Measurements from ENCODE around the gene ZNF205.
A peak's percentile ranks its signal among the peaks of the same experiment; 100 is the strongest.

Gene ZNF205

DNA sequence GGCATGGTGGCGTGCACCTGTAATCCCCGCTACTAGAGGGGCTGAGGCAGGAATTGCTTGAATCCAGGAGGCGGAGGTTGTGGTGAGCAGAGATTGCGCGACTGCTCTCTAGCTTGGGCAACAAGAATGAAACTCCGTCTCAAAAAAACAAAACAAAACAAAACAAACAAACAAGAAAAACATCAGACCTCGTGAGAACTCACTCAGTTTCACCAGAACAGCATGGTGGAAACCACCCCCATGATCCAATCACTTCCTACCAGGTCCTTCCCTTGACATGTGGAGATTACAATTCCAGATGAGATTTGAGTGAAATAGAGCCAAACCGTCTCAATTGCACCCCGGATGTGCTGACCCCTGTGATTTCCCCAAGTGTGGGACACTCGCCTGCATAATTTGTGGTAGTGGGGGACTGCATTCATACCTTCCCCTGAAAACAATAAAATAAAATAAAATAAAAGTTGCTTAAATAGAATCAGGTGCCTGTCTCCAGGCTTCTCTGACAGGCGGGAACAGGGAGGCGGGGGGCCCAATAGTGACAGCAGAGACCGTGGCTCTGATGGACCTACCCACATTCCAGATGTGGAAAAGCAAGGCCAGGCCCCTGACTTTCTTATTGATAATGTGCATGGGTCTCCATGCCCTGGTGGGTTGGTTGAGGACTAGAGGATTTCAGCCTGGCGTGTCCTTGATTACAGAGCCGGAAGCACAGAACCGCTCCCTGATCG, 26.4 kb upstream of the ZNF205 start:
- DNase-seq = no peak

DNA sequence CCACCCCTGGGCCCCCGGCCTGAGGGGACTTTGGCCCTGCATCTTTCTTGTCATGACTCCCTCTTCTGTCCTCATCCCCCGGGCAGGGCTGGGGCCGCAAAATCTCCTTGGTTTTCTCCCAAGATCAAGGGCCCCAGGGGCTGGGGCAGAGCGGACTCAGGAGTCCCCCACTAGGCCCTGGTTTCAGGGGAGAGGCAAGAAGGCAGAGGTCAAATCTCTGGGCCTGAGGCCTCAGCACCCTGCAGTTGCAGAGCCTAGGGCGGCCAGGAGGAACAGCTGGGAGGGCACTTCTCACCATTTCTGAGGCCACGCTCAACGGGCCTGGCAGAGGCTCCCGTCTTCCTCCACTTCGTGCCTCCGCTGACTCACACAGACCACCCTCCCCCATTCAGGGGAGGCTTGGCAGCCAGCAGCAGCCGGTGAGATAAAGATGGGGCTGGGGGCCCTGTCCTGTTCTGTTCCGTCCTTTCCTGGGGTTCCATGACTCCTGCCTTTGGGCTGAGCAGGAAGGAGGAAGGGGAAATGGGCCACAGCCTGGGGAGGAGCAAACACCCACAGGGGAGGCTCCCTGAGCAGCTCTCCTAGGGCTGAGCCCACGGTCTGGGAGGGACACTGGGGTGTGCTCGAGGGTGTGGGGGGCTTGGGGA, 25.7 kb upstream of the ZNF205 start:
- DNase-seq = peak; percentile 40

DNA sequence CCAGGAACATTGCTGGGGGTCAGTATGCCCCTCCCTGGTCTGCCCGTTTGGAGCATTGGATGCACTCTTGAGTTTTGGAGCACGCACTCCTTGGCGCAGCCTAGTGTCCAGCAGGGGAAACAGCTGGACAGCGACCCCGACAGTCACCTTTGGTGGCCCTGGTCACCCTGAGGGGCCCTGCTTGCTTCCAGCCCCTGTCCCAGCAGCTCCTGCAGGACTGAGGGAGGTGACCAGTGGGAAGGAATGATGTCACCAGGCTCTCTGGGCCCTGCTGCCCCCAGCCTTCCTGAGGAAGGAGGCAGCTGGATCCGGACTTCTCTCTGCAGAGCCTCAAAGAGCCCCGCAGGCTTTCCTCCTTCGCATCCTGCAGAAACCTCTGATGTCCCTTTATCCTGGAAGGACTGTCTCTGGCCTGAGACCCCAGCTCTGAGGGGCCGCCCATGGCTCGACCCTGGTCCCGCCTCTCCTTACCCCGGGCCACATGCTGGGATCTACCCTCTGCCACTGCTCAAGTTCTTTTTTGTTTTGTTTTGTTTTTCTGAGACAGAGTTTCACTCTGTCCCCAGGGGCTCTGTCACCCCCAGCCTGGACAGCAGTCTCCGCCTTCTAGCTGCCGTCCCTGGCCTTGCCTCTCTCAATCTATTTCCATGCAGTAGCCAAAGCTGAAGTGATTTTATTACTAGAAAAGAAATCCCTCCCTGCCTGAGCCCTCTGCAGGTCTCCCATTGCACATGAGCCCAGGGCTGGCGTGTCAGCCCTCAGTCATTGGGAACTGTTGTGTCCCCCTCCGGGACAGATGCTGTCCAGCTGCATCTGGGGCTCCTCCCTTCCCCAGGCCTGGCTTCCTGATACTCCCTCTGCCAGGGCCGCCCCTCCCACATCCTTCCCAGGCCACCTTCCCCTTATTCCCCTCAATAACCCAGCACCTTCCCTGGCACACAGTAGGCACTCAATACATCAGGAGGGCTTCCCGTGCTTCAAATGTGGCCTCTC, 24.8 kb upstream of the ZNF205 start:
- DNase-seq = peak; percentile 68

DNA sequence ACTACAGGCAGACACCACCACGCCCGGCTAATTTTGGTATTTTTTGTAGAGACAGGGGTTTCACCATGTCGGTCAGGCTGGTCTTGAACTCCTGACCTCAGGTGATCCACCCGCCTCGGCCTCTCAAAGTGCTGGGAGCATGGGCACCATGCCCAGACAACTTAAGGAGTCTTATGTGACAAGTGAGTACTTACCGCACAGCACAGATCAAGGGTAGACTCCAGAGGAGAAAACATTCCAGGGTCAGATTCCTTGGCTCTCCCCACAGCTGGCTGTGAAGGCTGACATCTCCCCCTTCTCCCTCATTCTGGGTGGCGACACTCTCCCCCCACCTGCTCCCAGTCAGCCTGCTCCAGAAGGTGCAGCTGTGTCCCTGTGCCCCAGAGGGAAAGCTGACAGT, 23.9 kb upstream of the ZNF205 start:
- no peak for DNase-seq

DNA sequence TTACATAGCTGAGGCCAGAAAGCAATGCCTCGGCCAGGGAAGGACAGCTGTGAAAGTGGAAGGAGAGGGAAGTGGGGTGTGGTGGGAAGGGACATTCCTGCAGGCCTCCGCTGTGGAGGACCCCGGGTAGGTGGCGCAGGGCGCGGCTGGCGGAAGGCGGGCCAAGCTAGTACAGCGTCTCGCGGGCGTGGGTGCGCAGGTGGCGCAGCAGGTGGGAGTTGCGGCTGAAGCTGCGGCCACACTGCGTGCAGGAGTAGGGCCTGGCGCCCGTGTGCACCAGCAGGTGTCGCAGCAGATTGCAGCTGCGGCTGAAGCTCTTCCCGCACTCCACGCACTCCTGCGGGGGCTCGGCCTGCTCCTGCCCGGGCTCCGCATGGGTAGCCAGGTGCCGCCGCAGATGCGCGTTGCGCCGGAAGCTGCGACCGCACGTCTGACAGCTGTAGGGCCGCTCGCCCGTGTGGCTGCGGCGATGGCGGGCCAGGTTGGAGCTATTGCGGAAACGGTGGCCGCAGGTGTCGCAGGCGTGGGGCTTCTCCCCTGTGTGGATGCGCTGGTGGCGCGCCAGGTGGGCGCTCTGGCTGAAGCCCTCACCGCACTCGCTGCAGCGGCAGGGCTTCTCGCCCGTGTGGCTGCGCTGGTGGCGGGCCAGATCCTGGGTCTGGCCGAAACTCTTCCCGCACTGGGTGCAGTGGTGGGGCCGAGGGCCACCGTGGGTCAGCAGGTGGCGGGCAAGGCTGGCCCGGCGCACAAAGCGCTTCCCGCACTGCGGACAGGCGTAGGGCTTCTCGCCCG, 23.3 kb upstream of the ZNF205 start:
- no peak for DNase-seq

DNA sequence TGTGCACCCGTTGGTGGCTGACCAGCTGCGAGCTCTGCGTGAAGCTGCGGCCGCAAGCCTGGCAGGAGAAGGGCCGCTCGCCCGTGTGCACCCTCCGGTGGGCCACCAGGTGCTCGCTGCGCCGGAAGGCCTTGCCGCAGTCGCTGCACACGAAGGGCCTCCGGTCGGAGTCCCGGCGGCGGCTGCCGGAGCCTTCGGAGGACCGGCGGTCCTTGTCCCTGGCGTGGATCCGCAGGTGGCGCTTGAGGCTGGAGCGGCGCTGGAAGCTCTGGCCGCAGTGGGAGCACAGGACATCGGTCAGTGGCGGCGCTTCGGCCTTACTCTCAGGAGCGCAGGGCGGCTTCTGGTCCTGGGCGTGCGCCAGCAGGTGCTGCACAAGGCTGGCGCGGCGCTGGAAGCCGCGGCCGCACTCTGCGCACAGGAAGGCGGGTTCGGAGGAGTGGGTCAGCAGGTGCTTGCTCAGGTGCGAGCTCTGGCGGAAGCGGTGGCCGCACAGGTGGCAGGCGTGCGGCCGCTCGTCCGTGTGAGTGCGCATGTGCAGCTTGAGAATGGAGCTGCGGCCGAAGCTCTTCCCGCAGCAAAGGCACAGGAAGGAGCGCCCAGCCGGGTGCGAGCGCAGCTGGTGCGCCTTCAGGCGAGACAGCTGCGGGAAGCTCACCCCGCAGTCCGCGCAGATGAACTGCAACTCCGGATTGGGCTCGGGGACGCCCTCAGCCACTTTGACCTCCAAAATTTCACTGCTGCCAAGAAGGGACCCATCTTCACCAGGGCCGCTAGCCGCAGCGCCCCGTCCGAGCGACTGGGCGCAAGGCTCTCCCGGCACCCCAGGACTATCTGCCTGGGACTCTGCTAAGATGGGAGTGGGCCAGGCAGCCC, 22.4 kb upstream of the ZNF205 start:
- no peak for DNase-seq

DNA sequence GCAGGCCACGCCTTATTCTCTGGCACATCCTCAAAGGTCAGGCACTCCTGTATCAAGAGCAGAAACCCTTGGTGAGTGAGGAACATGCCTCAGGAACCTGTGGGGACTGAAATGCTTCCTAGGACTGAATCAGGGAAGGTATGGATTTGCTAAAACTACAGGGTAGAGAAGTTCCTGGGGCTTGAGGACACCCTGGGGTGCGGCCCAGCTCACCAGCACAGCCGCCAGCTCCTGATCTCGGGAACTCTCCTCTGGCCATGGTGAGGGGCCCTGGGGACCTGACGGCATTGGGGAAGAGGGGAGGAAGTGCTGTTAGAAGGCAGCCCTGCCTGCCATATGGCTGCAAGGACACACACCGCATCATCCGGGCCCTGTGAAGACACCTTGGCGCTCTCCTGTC, 20.8 kb upstream of the ZNF205 start:
- DNase-seq = no peak

DNA sequence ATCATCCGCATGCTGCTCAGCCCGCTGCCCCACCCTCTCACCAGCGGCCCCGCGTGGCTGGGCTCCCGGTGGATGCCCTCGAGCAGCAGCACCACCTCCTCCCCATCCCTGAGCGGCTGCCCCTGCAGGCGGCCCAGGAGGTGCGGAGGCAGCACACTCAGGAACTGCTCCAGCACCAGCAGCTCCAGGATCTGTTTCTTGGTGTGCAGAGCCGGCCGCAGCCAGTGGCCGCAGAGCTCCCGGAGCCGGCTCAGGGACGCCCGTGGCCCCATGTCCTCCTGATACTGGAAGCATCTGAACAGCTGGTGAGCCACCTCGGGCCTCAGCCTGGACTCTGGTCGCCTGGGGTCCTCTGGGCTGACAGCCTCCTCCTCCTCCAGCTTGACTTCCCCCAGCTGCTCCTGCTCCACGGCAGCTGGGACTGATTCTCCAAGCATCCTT, 19.9 kb upstream of the ZNF205 start:
- DNase-seq = no peak

DNA sequence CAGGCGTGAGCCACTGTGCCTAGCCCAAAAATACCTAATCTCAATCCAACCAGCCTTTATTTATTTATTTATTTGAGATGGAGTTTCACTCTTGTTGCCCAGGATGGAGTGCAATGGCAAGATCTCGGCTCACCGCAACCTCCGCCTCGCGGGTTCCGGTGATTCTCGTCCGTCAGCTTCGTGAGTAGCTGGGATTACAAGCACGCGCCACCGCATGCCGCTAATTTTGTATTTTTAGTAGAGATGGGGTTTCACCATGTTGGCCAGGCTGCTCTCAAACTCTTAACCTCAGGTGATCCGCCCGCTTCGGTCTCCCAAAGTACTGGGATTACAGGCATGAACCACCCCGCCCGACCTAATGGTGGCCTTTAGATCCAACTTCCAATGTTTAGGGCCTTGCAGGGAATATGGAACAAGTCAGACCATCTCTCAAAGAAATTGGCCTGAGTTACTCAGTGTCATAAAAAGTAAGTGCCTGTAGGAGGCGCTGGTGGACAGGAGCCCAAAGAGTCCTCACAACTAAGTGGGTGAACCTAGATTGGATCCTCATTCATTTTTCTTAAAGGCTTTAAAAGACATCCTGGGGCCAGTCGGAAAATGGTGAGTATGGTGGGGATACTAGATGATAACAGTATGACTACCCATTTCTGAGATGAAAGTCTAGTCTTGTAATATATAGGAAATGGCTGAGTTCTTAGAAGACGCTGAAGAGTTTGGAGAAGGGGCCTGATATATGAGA, 17.9 kb upstream of the ZNF205 start:
- peak; percentile 42 for DNase-seq

DNA sequence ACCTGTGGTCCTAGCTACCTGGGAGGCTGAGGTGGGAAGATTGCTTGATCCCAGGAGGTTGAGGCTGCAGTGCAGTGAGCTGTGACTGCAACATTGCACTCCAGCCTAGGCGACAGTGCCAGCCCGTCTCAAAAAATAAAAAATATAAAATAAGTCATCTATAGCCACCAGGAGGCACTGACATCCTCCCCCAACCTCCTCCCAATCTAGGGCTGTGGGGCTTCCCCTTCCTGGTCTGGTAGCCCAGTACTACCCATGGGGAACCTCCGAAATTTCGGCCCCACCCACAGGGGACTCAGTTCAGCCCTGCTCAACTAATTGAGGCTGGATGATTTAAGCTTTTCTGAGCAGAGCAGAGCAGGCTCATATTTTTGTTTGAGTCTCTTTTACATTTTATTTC, 16.5 kb upstream of the ZNF205 start:
- peak; percentile 44 for DNase-seq

DNA sequence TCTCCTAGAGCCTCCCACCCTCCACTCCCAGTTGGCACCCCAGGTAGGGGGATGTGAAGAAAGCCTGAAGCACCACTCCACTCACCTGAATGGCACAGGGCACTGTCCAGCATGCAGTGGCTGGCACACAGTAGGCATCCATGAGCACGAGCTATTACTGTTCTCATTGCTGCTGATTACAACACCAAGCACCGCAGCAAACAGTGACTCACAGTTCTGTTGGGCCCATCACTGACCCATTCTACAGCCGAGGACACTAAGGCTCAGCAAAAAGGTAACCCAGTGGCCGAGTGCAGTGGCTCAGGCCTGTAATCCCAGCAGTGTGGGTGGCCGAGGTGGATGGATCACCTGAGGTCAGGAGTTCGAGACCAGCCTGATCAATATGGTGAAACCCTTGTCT, 16.0 kb upstream of the ZNF205 start:
- no peak for DNase-seq

DNA sequence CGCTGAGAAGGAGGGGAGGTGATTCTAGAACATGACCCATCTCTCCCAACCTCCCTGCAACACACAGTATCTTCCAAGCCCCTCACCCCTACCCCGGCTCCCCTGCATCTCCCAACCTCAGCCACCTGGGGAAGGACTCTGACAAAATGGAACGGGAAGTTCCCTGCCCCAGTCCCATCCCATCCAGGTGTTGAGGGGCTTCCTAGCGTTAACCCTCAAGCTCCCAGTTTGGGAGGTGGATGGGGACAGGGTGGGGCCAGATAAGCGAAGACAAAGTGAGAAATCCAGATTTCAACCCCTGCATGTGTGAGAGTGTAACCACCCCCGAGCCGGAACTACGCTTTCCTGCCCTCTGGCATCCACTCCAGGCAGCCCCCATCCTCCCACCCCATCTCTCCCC, 15.1 kb upstream of the ZNF205 start:
- DNase-seq = no peak

DNA sequence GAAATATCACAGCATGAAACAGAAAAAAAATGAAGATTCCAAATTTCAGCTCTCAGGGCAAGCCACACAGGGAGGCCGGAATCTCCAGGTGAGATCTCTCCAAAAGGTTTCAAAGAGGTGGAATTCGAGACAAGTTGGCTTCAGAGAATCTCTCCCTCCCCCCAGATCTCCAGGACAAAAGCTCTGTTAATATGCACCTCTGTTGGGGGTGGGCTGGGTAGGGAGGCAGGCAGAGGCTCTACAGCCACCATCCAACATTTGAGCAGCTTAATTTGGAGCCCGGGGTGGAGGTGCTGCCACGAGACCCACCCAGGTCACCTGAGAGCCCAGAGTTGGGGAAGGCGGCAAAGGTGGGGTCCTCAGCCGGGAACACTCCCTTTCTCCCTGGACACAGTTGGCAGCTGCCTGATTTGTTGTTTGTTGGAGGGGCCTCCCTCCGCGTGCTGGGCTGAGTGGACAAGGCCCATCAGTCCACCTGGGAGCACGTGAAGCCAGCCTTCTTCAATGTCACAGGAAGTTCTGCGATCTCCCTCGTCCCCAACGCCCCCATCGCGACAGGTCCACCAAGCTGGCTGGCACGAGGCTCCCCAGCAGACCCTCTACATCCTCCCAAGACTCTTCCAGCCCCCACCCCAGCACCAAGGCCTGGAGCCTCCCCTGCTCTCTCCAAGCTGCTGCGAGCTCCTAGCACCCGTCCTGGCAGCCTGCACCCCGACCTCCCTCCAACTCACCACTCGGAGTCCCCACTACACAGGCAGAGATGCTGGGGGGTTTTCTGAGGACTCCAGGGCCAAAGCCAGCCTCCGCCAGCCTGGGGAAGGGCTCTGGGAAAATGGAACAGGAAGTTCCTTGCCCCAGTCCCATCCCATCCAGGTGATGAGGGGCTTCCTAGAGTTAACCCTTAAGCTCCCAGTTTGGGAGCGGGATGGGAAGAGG, 13.7 kb upstream of the ZNF205 start, which contains the start of gene ZSCAN10:
ZSCAN10 (minus strand) TSS at position 836 of the 936 bp plus-strand sequence. CDS start 6,357 bp downstream, outside the sequence.
- DNase-seq = no peak

DNA sequence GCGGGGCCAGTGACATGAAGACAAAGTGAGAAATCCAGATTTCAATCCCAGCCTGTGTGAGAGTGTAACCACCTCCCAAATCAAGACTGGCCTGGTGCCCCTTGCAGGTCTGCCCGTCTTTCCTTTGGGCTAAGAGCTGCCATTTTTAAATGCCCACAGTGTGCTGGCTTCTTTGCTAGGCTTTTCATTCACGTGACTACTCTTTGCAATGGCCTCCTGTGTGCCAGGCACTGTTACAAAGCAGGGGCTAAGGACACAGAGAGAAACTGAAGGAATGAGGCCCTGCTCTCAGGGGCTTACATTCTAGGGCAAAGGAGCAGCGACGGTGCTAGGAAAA, 13.0 kb upstream of the ZNF205 start:
- DNase-seq = no peak

DNA sequence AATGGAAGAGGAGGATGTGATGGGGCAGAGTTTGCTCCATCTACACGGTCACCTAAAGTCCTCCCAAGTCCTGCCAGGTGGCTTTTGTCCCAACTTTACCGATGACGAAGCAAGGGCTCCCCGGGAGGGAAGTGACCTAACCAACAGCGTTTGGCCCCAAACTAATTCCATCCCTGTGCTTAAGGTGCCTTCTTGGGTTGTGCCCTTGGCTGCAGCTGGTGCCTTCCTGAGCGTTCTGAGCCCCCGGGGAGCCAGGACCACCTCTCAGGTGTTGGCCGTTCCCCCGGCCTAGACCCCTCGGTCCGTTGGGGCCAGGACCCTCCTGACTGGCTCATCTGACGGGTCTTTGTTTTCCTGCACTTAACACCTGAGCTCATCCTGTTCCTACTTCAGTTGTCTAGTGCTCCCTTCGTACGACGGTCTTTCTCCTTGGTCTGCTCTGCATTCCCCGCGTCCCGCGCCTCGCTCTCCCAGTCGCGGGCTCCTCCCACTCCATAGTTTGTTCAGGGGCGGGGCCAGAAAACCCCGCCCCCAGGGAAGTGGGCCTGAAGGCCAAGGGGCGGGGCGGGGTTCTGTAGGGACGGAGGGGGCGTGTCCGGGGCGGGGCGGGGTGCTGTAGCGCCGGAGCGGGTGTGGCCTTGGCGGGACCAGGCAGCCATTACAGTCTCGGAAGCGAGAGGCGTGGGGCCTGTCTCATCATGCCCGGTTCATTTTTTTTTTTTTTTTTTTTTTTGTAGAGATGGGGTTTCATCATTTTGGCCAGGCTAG, 12.5 kb upstream of the ZNF205 start:
- DNase-seq = peak; percentile 88

DNA sequence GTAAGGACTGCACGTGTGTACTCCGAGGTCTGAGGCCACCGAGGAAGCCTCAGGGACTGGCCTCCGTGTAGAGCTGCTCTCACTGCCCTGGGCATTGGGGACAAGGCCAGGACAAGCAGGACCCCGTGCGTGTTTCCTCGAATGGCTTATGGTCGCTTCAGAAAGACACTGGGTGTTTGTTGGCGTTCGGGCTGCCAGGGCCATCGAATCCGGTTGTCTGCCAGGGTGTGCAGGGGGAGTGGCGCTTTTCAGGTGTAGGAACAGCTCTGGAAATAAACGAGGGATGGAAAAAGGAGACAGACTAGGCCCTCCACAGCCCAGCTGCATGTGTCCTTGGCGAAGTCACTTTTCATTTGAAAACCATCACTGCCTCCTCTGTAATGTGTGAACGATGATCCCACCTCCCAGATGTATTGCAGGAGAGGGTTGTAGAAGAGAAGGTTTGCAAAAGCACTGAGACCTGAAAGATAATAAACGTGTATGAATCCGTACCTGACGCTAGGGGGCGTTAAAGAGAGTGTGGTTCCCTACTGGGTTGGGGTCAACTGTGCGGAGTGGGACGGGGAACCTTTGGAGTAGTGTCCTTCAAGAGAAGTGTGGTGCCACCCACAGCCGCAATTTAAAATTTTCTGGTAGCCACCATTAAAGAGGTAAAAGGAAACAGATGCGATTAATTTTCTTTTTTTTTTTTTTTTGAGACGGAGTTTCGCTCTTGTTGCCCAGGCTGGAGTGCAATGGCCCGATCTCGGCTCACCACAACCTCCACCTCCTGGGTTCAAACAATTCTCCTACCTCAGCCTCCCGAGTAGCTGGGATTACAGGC, 11.2 kb upstream of the ZNF205 start:
- peak; percentile 8 for DNase-seq

DNA sequence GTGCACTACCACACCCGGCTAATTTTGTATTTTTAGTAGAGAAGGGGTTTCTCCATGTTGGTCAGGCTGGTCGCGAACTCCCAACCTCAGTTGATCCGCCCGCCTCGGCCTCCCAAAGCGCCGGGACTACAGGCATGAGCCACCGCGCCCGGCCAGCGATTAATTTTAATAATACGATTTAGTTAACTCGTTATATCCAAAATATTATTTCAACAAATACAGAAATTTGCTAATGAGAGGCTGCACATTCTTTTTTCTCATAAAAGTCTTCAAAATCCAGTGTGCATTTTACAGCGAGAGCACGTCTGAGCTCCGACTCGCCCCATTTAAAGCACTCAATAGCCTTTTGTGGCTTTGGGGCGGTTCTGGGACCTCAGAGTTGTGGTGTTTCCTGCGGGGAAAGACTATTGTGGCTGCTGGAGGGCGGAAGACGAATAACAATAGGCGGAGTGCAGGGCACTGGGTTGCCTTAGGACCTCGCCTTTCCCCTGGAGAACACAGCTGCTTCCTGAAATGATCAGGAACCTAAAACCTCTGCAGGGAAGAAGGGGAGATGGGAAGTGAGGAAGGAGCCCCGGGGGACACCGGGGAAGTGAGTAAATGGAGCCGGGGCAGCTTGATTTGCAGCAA, 10.4 kb upstream of the ZNF205 start:
- DNase-seq = peak; percentile 29

Measured in GDM1 (cell line).